Heart left ventricle (tissue), 13 donors: Measurements from ENCODE around the gene L3HYPDH.

Source experiments
- CTCF ChIP-seq, 12 donors: fragments of 200-600 bp; sonication (generic) in 4 of 12; IDR thresholded peaks; one replicate each; pipeline versions ENCODE4 v1.5.0 to v1.8.0; 2018 to 2022; ENCODE audit warnings: antibody characterized with exemption in 12 of 12, mild to moderate bottlenecking in 5 of 12
- POLR2A ChIP-seq, 2 donors: fragments of 450-650 bp; IDR thresholded peaks; one replicate each; pipeline ENCODE4 v1.6.1; 2017; ENCODE audit warnings: antibody characterized with exemption in 2 of 2, mild to moderate bottlenecking in 2 of 2, moderate library complexity in 2 of 2
- donor health status: ischemic (EF 13 %, LVEDD 7.1; RV severe dilation, severe dysfunction).
- donor health status: DM: no; HTN: yes; CAD: no.
- donor health status: DM: no; HTN: no; CAD: no.
- donor health status: ischemic (EF 25% LVEDD 6.9; RV normal size, moderate dysfunction).
- donor health status: ischemic (EF 25% LVEDD 5.7; RV mildly dilated, moderate dysfunction).
- donor health status: ischemic (EF 35%, LVEDD 5.7; RV mildly dilated, moderate dysfunction).
- donor health status: nonischemic (EF 11% LVEDD 7.7; RV severe dilation, severe dysfunction).
- donor health status: DM: yes; HTN: yes; CAD: no.
- donor health status: PGD.
- donor health status: ischemic (EF 29% LVEDD 5.4; RV normal size, mild dysfunction).
- donor health status: nonischemic (EF 23%, LVEDD 6.1; RV moderate dilation, normal function).

DNA sequence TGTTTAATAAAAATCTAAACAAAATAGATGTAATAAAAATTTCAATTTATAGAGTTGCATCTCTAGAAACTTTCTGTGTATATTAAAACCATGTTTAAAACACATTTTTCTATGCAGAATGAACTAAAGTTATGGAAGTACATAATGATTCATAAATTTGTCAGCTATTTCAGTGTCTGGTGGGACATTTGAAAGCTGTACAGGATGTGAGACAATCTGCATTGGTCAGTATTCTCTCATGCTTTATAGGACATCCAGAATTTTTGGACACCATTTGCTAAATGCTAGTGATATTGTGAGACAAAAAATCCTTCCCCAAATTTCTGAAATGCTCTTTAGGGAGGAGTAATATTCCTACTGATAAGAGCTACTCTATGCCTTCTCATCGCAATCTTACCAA, 32.4 kb downstream of the L3HYPDH start:
- TF ChIP-seq POLR2A (IDR thresholded peaks at IDR 0.05), result no peak
- no peak for TF ChIP-seq CTCF (IDR thresholded peaks at IDR 0.05)
